Measurements from ENCODE around the gene PSD. TPM values are rescaled to one million over a fixed set of nuclear protein-coding genes. Genes with fewer than 3 reads are reported as not detected.
A peak's percentile ranks its signal among the peaks of the same experiment; 100 is the strongest.

Gene PSD
- total RNA-seq, 3 donors from 2014 or later = 2.3 to 4.6 (median 3.7) TPM

GRCh38 chr10:102398172-102399020 lies 20.2 kb downstream of the PSD start:
- H3K9me3 Mint-ChIP-seq = no peaks in the 10 kb centered on the region
- H3K27me3 Mint-ChIP-seq (ENCODE audit: low read depth) = no peaks in the 10 kb centered on the region
- DNase-seq (no peak), ATAC-seq (no peak)
- peak overlapping the region; percentile 97 for H3K4me3 Mint-ChIP-seq
- H3K4me1 Mint-ChIP-seq (ENCODE audit: low read depth) = peaks cover 37% of the 10 kb centered on the region
- peaks cover 31% of the 10 kb centered on the region for H3K36me3 Mint-ChIP-seq (ENCODE audit: insufficient read depth)

GRCh38 chr10:102397222-102398171 lies 21.1 kb downstream of the PSD start:
- Mint-ChIP-seq H3K27me3 (ENCODE audit: low read depth) (no peaks in the 10 kb centered on the region), H3K36me3 (ENCODE audit: insufficient read depth) (peaks cover 30% of the 10 kb centered on the region), H3K4me1 (ENCODE audit: low read depth) (peaks cover 44% of the 10 kb centered on the region), H3K4me3 (peak overlapping the region; percentile 97), H3K9me3 (no peaks in the 10 kb centered on the region)
- no peak for ATAC-seq
- no peak for DNase-seq

GRCh38 chr10:102396730-102397151 lies 21.8 kb downstream of the PSD start:
- no peaks in the 10 kb centered on the region for H3K27me3 Mint-ChIP-seq (ENCODE audit: low read depth)
- no peaks in the 10 kb centered on the region for H3K9me3 Mint-ChIP-seq
- DNase-seq (no peak), ATAC-seq (no peak)
- peaks cover 28% of the 10 kb centered on the region for H3K36me3 Mint-ChIP-seq (ENCODE audit: insufficient read depth)
- H3K4me1 Mint-ChIP-seq (ENCODE audit: low read depth) = peaks cover 44% of the 10 kb centered on the region
- peak overlapping the region; percentile 97 for H3K4me3 Mint-ChIP-seq

- ATAC-seq (no peak), DNase-seq (no peak)
- Mint-ChIP-seq H3K4me1 (ENCODE audit: low read depth) (peaks cover 44% of the 10 kb centered on the region), H3K27me3 (ENCODE audit: low read depth) (no peaks in the 10 kb centered on the region), H3K9me3 (no peaks in the 10 kb centered on the region), H3K4me3 (peak overlapping the region; percentile 97), H3K36me3 (ENCODE audit: insufficient read depth) (peaks cover 28% of the 10 kb centered on the region)
Measured at GRCh38 chr10:102396317-102396650, 22.3 kb downstream of the PSD start.

GRCh38 chr10:102395400-102396316 lies 22.9 kb downstream of the PSD start, which contains the start of gene NFKB2:
Gene NFKB2 (plus strand): TSS chr10:102395705. CDS start chr10:102395960, 255 bp downstream.
- ATAC-seq (peak; percentile 29 to 39), DNase-seq (peak; percentile 92)
- no peaks in the 10 kb centered on the region for H3K9me3 Mint-ChIP-seq
- H3K4me1 Mint-ChIP-seq (ENCODE audit: low read depth) = peaks cover 44% of the 10 kb centered on the region
- H3K36me3 Mint-ChIP-seq (ENCODE audit: insufficient read depth) = peaks cover 28% of the 10 kb centered on the region
- H3K4me3 Mint-ChIP-seq = peak within 1 kb of the TSS; percentile 97
- H3K27me3 Mint-ChIP-seq (ENCODE audit: low read depth) = no peaks in the 10 kb centered on the region

GRCh38 chr10:102394801-102395399 lies 23.7 kb downstream of the PSD start:
- Mint-ChIP-seq H3K4me3 (peak overlapping the region; percentile 97), H3K27me3 (ENCODE audit: low read depth) (no peaks in the 10 kb centered on the region), H3K36me3 (ENCODE audit: insufficient read depth) (peaks cover 25% of the 10 kb centered on the region), H3K9me3 (no peaks in the 10 kb centered on the region), H3K4me1 (ENCODE audit: low read depth) (peaks cover 39% of the 10 kb centered on the region)
- DNase-seq (no peak), ATAC-seq (peak; percentile 25 to 26)

GRCh38 chr10:102394079-102394800 lies 24.3 kb downstream of the PSD start:
- ATAC-seq (peak; percentile 86 to 88), DNase-seq (peak; percentile 99)
- Mint-ChIP-seq H3K9me3 (no peaks in the 10 kb centered on the region), H3K36me3 (ENCODE audit: insufficient read depth) (peaks cover 21% of the 10 kb centered on the region), H3K4me1 (ENCODE audit: low read depth) (peaks cover 34% of the 10 kb centered on the region), H3K27me3 (ENCODE audit: low read depth) (no peaks in the 10 kb centered on the region), H3K4me3 (peak overlapping the region; percentile 97)

GRCh38 chr10:102393411-102394078 lies 25.0 kb downstream of the PSD start:
- Mint-ChIP-seq H3K36me3 (ENCODE audit: insufficient read depth) (peaks cover 21% of the 10 kb centered on the region), H3K4me3 (peak overlapping the region; percentile 97), H3K9me3 (no peaks in the 10 kb centered on the region), H3K4me1 (ENCODE audit: low read depth) (peaks cover 31% of the 10 kb centered on the region), H3K27me3 (ENCODE audit: low read depth) (no peaks in the 10 kb centered on the region)
- DNase-seq (no peak), ATAC-seq (no peak)

- DNase-seq (no peak), ATAC-seq (no peak)
- H3K9me3 Mint-ChIP-seq = no peaks in the 10 kb centered on the region
- H3K36me3 Mint-ChIP-seq (ENCODE audit: insufficient read depth) = peaks cover 10% of the 10 kb centered on the region
- peak overlapping the region; percentile 26 for H3K4me3 Mint-ChIP-seq
- no peaks in the 10 kb centered on the region for H3K27me3 Mint-ChIP-seq (ENCODE audit: low read depth)
- H3K4me1 Mint-ChIP-seq (ENCODE audit: low read depth) = peaks cover 20% of the 10 kb centered on the region
Measured at GRCh38 chr10:102392306-102392705, 26.3 kb downstream of the PSD start.

- peaks cover 9% of the 10 kb centered on the region for H3K4me1 Mint-ChIP-seq (ENCODE audit: low read depth)
- ATAC-seq = no peak
- H3K9me3 Mint-ChIP-seq = no peaks in the 10 kb centered on the region
- no peak for DNase-seq
- H3K27me3 Mint-ChIP-seq (ENCODE audit: low read depth) = no peaks in the 10 kb centered on the region
- no peak overlapping the region for H3K4me3 Mint-ChIP-seq
- H3K36me3 Mint-ChIP-seq (ENCODE audit: insufficient read depth) = no peaks in the 10 kb centered on the region
Measured at GRCh38 chr10:102389894-102390293, 28.7 kb downstream of the PSD start.

GRCh38 chr10:102384606-102385429 lies 33.8 kb downstream of the PSD start:
- ATAC-seq = peak in 1 of 2 donors; percentile 49
- peaks cover 2% of the 10 kb centered on the region for H3K4me1 Mint-ChIP-seq (ENCODE audit: low read depth)
- no peaks in the 10 kb centered on the region for H3K27me3 Mint-ChIP-seq (ENCODE audit: low read depth)
- H3K9me3 Mint-ChIP-seq = no peaks in the 10 kb centered on the region
- H3K36me3 Mint-ChIP-seq (ENCODE audit: insufficient read depth) = peaks cover 18% of the 10 kb centered on the region
- H3K4me3 Mint-ChIP-seq = no peak overlapping the region
- DNase-seq = no peak

- Mint-ChIP-seq H3K27me3 (ENCODE audit: low read depth) (no peaks in the 10 kb centered on the region), H3K4me3 (no peak overlapping the region), H3K4me1 (ENCODE audit: low read depth) (peaks cover 2% of the 10 kb centered on the region), H3K9me3 (no peaks in the 10 kb centered on the region), H3K36me3 (ENCODE audit: insufficient read depth) (peaks cover 21% of the 10 kb centered on the region)
- ATAC-seq (peak in 1 of 2 donors; percentile 36), DNase-seq (no peak)
Measured at GRCh38 chr10:102384053-102384452, 34.5 kb downstream of the PSD start.

All from activated T-cell treated with anti-CD3 and anti-CD28 coated beads, Interleukin-2, amount 50 U/mL, for 4 hours (primary cell).